KOPT-K1 (cell line): ENCODE results near the gene TRPC4AP.

Experiments used
- H3K27ac ChIP-seq: fragments of 200-600 bp; sonication (generic); 2 replicates; pipeline ENCODE4 v1.5.1; 2016; ENCODE audit warnings: antibody characterized with exemption, mild to moderate bottlenecking, low read depth, low read length; ENCODE audit not compliant: poor library complexity, severe bottlenecking
- H3K36me3 ChIP-seq: fragments of 200-600 bp; sonication (generic); 2 replicates; pipeline ENCODE4 v1.5.1; 2017; ENCODE audit warnings: antibody characterized with exemption, mild to moderate bottlenecking, low read length, moderate library complexity; ENCODE audit not compliant: insufficient read depth
- H3K9me3 ChIP-seq: fragments of 200-600 bp; sonication (generic); 2 replicates; pipeline ENCODE4 v1.5.1; 2017; ENCODE audit warnings: antibody characterized with exemption, low read length, mild to moderate bottlenecking; ENCODE audit not compliant: insufficient read depth, poor library complexity, severe bottlenecking

TRPC4AP gene

DNA sequence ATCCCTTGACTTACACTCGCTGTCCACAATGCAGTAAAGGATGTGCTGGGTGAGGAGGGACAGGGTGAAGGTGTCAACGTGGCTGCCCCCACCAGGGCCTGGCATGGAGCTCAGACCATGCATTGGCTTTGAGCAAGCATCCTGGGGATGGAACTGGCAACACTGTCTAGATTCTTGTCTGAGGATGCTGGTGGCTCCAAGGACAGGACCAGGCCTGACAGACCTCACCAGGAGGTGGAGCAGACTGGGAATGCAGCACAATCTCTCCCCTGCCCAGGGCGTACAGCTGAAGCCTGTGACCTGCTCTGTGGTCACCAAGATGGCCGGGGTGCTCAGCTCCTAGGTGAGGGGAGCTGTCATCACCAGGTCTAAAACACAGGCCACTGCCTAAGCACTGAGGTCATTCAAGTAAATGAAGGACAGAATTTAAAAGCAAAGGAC is 86.1 kb downstream of the TRPC4AP start:
- H3K9me3 ChIP-seq: no peaks in the 10 kb centered on the region
- H3K27ac ChIP-seq: no peak overlapping the region
- peaks cover 100% of the 10 kb centered on the region for H3K36me3 ChIP-seq

DNA sequence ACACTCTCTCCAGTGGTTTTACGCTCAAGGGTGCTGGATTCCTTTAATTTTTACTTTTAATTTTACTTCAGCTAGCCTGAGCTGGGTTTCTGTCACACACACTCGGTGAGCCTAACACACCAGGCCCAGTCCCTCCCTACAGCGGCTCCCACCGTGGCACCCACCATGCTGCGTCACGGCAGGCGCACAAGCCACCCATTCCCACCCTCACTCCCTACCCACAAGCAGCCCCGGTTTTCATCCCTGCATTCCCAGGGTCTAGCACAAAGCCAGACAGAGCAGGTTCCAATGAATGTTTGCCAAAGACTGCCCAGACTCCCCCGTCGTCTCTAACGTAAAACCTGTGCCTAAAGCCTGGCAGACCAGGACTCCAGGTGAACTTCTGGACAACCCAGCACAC is 86.6 kb downstream of the TRPC4AP start:
- Histone ChIP-seq H3K36me3 (peaks cover 100% of the 10 kb centered on the region), H3K9me3 (no peaks in the 10 kb centered on the region), H3K27ac (no peak overlapping the region)

DNA sequence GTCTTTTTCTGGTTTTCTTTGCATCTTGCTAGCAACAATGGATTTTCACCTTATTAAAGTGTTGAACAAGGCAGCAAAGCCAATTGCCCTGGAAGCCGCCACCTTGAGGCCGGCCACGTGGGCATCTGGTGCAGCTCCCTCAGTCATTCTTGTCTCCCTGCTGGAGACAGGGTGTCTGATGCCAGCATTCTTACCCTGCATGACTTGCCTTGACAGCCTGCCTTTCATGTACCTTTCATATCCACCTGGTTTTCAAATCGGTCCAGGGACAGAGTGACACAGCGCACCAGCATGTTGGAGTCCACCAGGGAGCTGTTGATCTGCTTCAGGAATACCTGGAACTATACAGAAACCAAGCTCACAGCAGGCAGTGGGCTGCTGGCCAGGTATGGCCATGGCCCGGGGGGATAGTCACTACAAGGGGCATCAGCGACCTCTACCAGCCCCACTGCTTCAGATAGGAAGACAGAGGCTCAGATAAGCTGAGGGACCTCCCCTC is 87.1 kb downstream of the TRPC4AP start:
- Histone ChIP-seq H3K9me3 (no peaks in the 10 kb centered on the region), H3K27ac (no peak overlapping the region), H3K36me3 (peaks cover 100% of the 10 kb centered on the region)

DNA sequence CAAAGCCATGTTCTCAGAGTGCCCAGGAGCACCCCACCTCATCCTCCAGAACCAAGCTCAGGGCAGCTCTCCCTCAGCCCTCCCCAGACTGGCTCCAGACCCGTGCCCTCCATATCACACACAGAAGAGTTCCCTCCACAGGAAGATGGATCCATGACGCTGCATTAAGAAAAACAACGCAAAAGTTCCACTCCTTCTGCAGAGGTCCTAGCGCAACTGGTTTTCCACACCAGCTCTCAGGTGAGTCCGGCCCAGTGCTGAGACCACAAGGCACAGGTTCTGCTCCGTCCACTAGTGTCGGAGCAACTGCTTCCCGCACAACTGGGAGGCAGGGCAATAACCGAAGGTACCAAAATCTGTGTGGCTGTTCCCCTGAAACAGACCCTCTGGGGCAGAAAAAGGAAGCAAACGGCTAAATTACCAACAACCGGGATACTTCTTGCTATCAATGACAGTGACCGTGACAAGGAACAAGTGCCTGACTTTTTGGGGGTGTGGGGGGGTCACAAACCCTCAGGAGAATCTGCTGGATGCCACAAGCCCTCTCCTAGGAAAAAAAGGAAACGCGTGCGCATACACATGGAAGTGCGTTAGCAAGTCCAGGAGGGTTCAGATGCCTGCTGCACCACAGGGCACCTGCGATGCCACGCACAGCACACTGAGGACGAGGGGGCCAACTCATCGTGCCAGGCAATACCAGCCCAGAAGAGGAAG is 87.7 kb downstream of the TRPC4AP start:
- no peak overlapping the region for H3K27ac ChIP-seq
- peaks cover 100% of the 10 kb centered on the region for H3K36me3 ChIP-seq
- H3K9me3 ChIP-seq: no peaks in the 10 kb centered on the region

DNA sequence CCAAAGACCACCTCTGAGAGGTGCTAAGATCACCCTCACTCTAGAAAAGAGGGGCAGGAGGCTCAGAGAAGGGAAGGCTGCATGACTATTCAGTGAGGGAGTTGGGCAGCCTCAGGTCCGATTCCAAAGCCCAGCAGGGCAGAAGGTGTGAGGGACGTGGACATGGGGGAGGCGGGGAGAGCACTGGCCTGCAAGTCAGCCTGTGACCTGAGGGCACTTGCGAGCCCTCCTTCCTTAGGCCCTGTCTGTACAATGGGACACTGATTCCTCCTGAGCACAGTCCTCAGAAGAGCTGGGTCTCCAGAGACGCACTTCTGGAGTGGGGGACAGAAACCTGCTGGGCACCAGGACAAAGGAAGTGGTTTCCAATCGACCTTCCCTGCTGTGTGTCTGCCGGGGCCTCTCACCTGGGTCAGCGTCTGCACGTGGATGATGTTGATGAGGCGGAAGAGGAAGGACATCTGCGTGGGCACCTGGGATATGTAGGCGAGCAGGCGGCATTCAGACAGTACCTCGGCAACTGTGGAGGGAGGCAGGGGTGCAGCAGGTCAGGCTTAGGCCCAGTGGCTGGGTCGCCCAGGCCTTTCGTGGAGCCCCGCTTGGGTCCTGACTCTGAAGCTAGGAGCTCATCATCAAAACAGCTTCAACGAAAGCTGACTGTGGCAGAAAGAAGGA is 88.4 kb downstream of the TRPC4AP start:
- no peaks in the 10 kb centered on the region for H3K9me3 ChIP-seq

DNA sequence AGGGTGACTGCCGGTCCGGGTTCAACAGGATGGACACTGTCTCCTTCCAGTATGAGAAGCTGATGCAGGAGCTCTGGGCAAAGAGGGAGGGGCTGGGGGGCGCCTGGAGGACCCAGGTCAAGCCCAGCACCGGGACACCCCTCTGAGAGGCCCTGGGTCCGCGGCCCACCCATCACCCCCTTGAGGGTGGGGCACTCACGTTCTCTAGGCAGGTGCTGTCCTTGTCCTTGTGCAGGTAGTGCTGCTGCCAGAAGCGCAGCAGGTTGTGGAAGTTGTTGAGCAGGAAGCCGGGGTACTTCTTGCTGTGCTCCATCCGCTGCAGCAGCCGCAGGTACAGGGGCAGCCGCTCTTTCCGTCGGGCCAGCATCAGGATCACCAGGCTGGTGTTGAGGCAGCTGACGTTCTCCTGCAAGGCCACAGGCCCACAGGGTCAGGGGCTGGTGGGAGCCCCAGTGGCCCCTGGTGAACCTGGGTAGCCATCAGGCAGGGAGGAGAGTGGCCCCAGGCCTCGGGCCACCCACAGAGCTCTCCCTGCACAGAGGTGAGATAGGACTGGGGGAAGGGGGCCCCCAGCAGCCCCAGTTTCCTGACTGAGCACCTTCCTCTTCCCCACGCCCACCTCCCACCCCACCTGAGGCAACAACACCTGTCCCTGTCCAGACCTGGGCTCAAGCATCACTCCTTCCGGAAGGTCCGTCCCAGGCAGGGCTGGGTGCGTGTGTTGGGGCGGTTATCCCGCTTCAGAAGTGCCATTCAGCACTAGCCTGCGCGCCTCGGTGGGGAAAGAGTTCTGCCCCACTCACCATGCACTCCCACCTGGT is 89.2 kb downstream of the TRPC4AP start:
- Histone ChIP-seq H3K9me3 (no peaks in the 10 kb centered on the region), H3K36me3 (peaks cover 100% of the 10 kb centered on the region), H3K27ac (no peak overlapping the region)

More for the DNA sequence above, 88.4 kb downstream of the TRPC4AP start:
- no peak overlapping the region for H3K27ac ChIP-seq
- peaks cover 100% of the 10 kb centered on the region for H3K36me3 ChIP-seq

DNA sequence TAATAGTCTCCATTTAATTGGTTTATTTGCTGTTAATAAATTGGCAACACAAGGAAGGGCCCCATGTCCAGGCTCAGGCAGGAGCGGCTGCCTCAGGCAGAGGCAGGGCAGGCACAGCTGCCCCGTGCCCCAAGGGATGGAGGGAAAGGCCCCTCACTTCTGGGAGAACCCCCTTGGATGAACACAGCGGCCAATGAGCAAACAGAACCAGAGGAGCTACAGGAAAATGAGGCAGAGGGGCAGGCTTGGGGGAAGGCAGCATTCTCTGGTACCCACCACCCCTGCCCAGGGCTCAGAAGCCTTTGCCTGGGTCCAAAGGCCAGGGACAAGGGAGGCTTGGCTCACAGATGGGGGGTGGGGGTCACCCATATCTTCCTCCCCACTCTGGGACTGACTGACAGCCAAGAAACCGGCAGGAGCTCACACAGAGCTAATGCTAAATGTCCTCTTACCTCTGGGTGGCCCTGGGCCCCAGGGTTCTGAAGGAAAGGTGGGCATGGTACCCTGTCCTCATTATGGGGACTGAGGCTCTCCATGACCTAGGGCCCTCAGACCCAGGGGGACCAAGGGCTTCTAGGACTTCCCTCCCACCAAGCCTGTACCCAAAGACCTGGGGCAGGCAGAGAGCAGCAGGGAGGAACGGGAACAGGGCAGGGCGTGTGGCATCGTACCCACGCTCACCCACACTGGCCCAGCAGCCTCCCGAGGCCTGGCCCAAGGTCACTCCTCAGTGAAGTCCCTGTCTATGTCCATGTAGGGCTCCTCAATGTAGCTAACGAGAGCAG is 90.0 kb downstream of the TRPC4AP start:
- peaks cover 97% of the 10 kb centered on the region for H3K36me3 ChIP-seq

DNA sequence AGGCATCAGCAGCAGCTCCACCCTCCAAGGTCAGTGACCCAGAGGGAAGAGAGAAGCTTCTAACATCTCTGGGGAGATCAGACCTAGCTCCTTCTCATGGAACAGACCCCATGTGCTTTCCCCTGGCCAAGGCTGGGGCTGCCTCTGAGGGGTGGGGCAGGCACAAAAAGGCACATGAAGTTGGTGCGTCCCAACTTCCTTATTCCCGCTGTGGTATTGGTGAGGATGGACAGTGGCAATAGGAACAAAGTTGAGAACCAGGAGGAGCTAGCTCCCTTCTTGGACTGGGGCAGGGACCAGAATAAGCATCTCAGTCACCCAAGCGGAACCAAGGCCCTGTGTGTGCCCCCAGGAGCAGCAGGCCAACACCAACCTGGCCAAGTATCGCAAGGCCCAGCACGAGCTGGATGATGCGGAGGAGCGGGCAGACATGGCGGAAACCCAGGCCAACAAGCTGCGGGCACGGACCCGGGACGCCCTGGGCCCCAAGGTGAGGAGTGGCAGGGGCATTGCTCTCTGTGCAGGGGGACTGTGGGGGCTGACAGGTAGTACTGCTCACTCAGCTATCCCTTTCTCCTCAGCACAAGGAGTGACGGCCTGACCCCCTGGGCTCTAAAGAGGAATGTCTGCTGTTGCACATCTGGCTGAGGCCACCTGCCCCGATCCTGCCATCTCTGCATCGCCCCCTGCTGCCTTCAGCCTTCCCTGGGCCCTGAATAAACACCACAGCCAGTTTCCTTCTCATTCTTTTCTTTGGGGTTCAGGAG is 90.8 kb downstream of the TRPC4AP start:
- H3K27ac ChIP-seq: no peak overlapping the region
- peaks cover 89% of the 10 kb centered on the region for H3K36me3 ChIP-seq

More for the DNA sequence above, 90.0 kb downstream of the TRPC4AP start:
- Histone ChIP-seq H3K27ac (no peak overlapping the region), H3K9me3 (no peaks in the 10 kb centered on the region)

DNA sequence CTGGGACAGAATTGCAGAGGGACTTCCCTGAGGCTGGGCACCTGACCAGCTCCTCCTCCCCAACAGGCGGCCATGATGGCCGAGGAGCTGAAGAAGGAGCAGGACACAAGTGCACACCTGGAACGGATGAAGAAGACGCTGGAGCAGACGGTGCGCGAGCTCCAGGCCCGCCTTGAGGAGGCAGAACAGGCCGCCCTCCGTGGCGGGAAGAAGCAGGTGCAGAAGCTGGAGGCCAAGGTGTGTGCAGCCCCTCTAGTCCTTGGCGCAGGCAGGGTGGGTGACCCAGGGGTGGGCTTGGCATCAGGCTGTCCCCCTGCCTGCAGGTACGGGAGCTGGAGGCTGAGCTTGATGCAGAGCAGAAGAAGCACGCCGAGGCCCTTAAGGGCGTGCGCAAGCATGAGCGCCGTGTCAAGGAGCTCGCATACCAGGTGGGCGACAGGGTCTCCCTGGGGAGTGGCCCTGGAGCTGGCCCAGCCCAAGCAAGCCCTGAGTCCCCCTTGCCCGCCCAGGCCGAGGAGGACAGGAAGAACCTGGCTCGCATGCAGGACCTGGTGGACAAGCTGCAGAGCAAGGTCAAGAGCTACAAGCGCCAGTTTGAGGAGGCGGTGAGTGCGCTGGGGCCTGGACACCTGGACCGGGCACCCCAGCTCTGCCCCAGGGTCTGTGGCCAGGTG is 91.5 kb downstream of the TRPC4AP start:
- H3K36me3 ChIP-seq: peaks cover 86% of the 10 kb centered on the region
- no peak overlapping the region for H3K27ac ChIP-seq
- no peaks in the 10 kb centered on the region for H3K9me3 ChIP-seq

More for the DNA sequence above, 90.8 kb downstream of the TRPC4AP start:
- H3K9me3 ChIP-seq: no peaks in the 10 kb centered on the region

DNA sequence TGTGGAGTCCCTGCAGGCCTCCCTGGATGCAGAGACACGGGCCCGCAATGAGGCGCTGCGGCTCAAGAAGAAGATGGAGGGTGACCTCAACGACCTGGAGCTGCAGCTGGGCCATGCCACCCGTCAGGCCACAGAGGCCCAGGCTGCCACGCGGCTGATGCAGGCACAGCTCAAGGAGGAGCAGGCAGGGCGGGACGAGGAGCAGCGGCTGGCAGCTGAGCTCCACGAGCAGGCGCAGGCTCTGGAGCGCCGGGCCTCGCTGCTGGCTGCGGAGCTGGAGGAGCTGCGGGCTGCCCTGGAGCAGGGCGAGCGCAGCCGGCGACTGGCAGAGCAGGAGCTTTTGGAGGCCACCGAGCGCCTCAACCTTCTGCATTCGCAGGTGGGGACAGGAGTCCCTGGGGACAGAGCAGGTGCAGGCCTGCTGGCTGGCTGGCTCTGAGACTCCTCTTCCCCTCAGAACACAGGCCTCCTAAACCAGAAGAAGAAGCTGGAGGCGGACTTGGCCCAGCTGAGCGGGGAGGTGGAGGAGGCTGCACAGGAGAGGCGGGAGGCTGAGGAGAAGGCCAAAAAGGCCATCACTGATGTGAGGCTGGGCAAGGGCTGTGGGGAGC is 92.2 kb downstream of the TRPC4AP start:
- no peak overlapping the region for H3K27ac ChIP-seq
- no peaks in the 10 kb centered on the region for H3K9me3 ChIP-seq
- H3K36me3 ChIP-seq: peaks cover 86% of the 10 kb centered on the region

DNA sequence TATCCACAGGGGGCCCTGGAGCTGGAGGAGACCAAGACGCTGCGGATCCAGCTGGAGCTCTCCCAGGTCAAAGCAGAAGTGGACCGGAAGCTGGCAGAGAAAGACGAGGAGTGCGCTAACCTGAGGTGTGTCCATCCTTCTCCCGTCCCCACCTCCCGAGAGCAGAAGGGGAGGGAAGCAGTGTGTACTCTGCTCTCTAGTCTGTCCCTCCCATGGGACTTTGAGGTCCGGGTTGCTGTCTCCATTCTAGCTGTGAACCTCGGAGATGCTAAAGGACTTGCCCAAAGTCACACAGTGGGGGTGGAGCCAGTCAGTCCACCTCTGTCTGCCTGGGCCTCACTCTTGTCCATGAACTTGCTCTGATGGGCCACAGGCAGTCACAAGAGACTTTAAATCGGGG is 92.8 kb downstream of the TRPC4AP start:
- Histone ChIP-seq H3K36me3 (peaks cover 86% of the 10 kb centered on the region), H3K27ac (no peak overlapping the region), H3K9me3 (no peaks in the 10 kb centered on the region)

DNA sequence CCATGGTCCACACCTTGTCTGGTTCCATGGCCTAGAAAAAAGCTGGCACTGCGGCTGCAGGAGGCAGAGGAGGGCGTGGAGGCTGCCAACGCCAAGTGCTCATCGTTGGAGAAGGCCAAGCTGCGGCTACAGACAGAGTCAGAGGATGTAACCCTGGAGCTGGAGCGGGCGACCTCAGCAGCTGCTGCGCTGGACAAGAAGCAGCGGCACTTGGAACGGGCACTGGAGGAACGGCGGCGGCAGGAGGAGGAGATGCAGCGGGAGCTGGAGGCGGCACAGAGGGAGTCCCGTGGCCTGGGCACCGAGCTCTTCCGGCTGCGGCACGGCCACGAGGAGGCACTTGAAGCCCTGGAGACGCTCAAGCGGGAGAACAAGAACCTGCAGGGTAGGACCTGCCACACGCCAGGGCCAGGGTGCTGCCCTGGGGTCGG is 93.6 kb downstream of the TRPC4AP start:
- Histone ChIP-seq H3K36me3 (peaks cover 86% of the 10 kb centered on the region), H3K27ac (no peak overlapping the region), H3K9me3 (no peaks in the 10 kb centered on the region)

DNA sequence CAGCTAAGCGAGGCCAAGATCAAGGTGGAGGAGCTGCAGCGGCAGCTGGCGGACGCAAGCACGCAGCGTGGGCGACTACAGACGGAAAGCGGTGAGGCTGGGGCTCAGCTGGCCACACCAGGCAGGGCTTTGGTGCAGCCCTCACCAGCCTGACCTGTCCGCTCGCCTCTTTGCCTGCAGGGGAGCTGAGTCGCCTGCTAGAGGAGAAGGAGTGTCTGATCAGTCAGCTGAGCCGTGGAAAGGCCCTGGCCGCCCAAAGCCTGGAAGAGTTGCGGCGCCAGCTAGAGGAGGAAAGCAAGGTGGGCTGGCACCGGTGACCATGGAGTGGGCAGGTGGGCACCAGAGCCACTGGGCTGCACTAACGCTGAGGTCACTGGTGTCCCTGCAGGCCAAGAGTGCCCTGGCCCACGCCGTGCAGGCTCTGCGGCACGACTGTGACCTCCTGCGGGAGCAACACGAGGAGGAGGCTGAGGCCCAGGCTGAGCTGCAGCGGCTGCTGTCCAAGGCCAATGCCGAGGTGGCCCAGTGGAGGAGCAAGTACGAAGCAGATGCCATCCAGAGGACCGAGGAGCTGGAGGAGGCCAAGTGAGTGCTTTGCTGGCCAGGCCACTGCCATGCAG is 94.2 kb downstream of the TRPC4AP start:
- Histone ChIP-seq H3K36me3 (peaks cover 86% of the 10 kb centered on the region), H3K27ac (no peak overlapping the region), H3K9me3 (no peaks in the 10 kb centered on the region)
